Panc1 (cell line): ENCODE measurements around the gene GRIN2B. TPM values are rescaled to one million over a fixed set of nuclear protein-coding genes. Genes with fewer than 3 reads are reported as not detected.

Experiments
- ATAC-seq: fragments of 200-7000 bp; cut with Tn5 transposase; 2 replicates; pipeline ENCODE4 v1.9.1; 2020; ENCODE audit warnings: mild to moderate bottlenecking, moderate library complexity
- BruUV-seq: library from RNA; stranded (reverse); fragments of 400-500 nt; replicated peaks from 2 replicates; lab custom pipeline; 2021; lab: Mats Ljungman, UMichigan
- CTCF ChIA-PET: fragments of 300-600 bp; sonication (Branson Sonifier 250); formaldehyde crosslinking; loops from one replicate; lab custom pipeline; 2022; ENCODE audit warnings: antibody characterized with exemption; lab: Charles Lee
- POLR2A ChIA-PET: fragments of 300-600 bp; sonication (Branson Sonifier 250); formaldehyde crosslinking; loops from one replicate; lab custom pipeline; 2022; ENCODE audit warnings: antibody characterized with exemption; lab: Charles Lee
- DNase-seq: peaks from one replicate; pipeline ENCODE4 v3.0.0-alpha.2; 2010; ENCODE audit warnings: low read depth, low spot score
- H3K27ac ChIP-seq: 2 replicates; pipeline ENCODE4 v1.5.1; 2011; ENCODE audit warnings: mild to moderate bottlenecking, low read length, inconsistent platforms
- H3K27me3 ChIP-seq: fragments of 200-500 bp; sonication (Bioruptor generic); 2 replicates; pipeline ENCODE4 v1.6.0; 2014; ENCODE audit warnings: low read length, inconsistent platforms; ENCODE audit not compliant: control insufficient read depth, insufficient read depth
- H3K36me3 ChIP-seq: fragments of 200-500 bp; sonication (Bioruptor generic); 2 replicates; pipeline ENCODE4 v1.5.1; 2014; ENCODE audit warnings: inconsistent platforms, mild to moderate bottlenecking, low read length, moderate library complexity; ENCODE audit not compliant: control insufficient read depth, insufficient read depth
- H3K4me1 ChIP-seq: 2 replicates; pipeline ENCODE4 v1.5.1; 2011; ENCODE audit warnings: inconsistent platforms, mild to moderate bottlenecking, low read length, moderate library complexity; ENCODE audit not compliant: control insufficient read depth, insufficient read depth
- H3K4me3 ChIP-seq, 2 experiments: 2 replicates each; pipeline ENCODE4 v1.5.1; 2011 to 2012; ENCODE audit warnings: low read depth in 2 of 2, low read length in 2 of 2, mild to moderate bottlenecking in 2 of 2, inconsistent platforms in 1 of 2, moderate library complexity in 1 of 2
- H3K9me3 ChIP-seq: fragments of 200-500 bp; sonication (Bioruptor generic); 2 replicates; pipeline ENCODE4 v1.5.1; 2014; ENCODE audit warnings: low read depth, mild to moderate bottlenecking, inconsistent platforms, low read length, moderate library complexity; ENCODE audit not compliant: control insufficient read depth, insufficient read depth
- CTCF ChIP-seq: fragments of 450-650 bp; IDR thresholded peaks from 2 replicates; pipeline ENCODE4 v1.5.1; 2017; ENCODE audit warnings: mild to moderate bottlenecking
- POLR2AphosphoS5 ChIP-seq: IDR thresholded peaks from 2 replicates; pipeline ENCODE4 v1.6.1; 2012; ENCODE audit warnings: mild to moderate bottlenecking, low read depth, low read length, moderate library complexity
- REST ChIP-seq, 2 experiments: IDR thresholded peaks; 2 replicates each; pipeline ENCODE4 v1.6.1; 2011 to 2012; ENCODE audit warnings: low read depth in 2 of 2, control low read depth in 1 of 2, low read length in 1 of 2, mild to moderate bottlenecking in 1 of 2, moderate library complexity in 1 of 2; ENCODE audit not compliant: insufficient read depth in 1 of 2
- SIN3A ChIP-seq: IDR thresholded peaks from 2 replicates; pipeline ENCODE4 v1.6.1; 2012; ENCODE audit warnings: low read depth, mild to moderate bottlenecking, low read length, moderate library complexity, borderline replicate concordance; ENCODE audit not compliant: insufficient read depth
- TCF7L2 ChIP-seq: IDR thresholded peaks from 2 replicates; pipeline ENCODE4 v1.6.1; 2011; ENCODE audit warnings: mild to moderate bottlenecking, low read depth, low read length, inconsistent platforms
- in situ Hi-C: cut with HindIII; loops from 2 replicates; pipeline ENCODE4 v1.10.0; 2016; ENCODE audit warnings: low sequenced_read_pairs, low pct_unique_long_range_greater_than_20kb
- intact Hi-C: fragments of 100-400 bp; cut with micrococcal nuclease; formaldehyde crosslinking; loops from one replicate; pipeline ENCODE4 v1.10.0; 2022; ENCODE audit not compliant: unreplicated experiment
- total RNA-seq: library from RNA; stranded (reverse); gene quantifications from one replicate; pipeline ENCODE4 v1.2.1, GENCODE V29; 2021; ENCODE audit not compliant: unreplicated experiment

The GRIN2B gene
- total RNA-seq, 1 experiment from 2014 or later = not detected

GRCh38 chr12:13945236-13945635 lies 36.2 kb downstream of the GRIN2B start:
- ChIA-PET CTCF (no interaction called here), POLR2A (no interaction called here)
- no TSS peak for BruUV-seq
- Histone ChIP-seq H3K36me3 (no peaks in the 10 kb centered on the region), H3K4me1 (no peaks in the 10 kb centered on the region), H3K27me3 (no peaks in the 10 kb centered on the region), H3K9me3 (no peaks in the 10 kb centered on the region), H3K27ac (no peak overlapping the region), H3K4me3 (no peak overlapping the region)
- intact Hi-C loops = loop anchor here (10.0 kb wide), 1 partner anchor 670 kb away; no protein-coding TSS in a partner anchor
- DNase-seq (no peak), ATAC-seq (no peak)
- TF ChIP-seq SIN3A = no peak
- no peak for TF ChIP-seq TCF7L2
- TF ChIP-seq REST (IDR thresholded peaks at IDR 0.05; ENCODE audit: insufficient read depth in 1 of 2, low read depth in 2 of 2, low read length in 1 of 2) = no peak
- no peak for TF ChIP-seq CTCF
- no peak for TF ChIP-seq POLR2AphosphoS5
- in situ Hi-C loops = no loop called here

- CTCF ChIA-PET = no interaction called here
- H3K27me3 ChIP-seq = no peaks in the 10 kb centered on the region
- DNase-seq = no peak
- TF ChIP-seq CTCF = no peak
- TF ChIP-seq SIN3A = no peak
- no peak for TF ChIP-seq REST (IDR thresholded peaks at IDR 0.05; ENCODE audit: insufficient read depth in 1 of 2, low read depth in 2 of 2, low read length in 1 of 2)
- no peak for TF ChIP-seq POLR2AphosphoS5
- TF ChIP-seq TCF7L2 = no peak
- in situ Hi-C loops (no loop called here), intact Hi-C loops (loop anchor here (5.0 to 10.0 kb wide), 2 partner anchors 81 to 668 kb away; no protein-coding TSS in a partner anchor)
- H3K27ac ChIP-seq = no peak overlapping the region
- H3K9me3 ChIP-seq = no peaks in the 10 kb centered on the region
- H3K4me3 ChIP-seq = no peak overlapping the region
- H3K4me1 ChIP-seq = no peaks in the 10 kb centered on the region
- BruUV-seq = no TSS peak
- no peak for ATAC-seq
- no peaks in the 10 kb centered on the region for H3K36me3 ChIP-seq
- POLR2A ChIA-PET = no interaction called here
Measured at GRCh38 chr12:13942826-13943225, 38.6 kb downstream of the GRIN2B start.
